OCI-LY7 (cell line): ENCODE measurements around the gene LCP2.

Source experiments
- EZH2phosphoT487 ChIP-seq: fragments of 200-600 bp; sonication (generic); IDR thresholded peaks from 2 replicates; pipeline ENCODE4 v1.6.1; 2018; ENCODE audit warnings: low read depth, borderline replicate concordance, mild to moderate bottlenecking, mixed run types, antibody characterized with exemption, low read length, moderate library complexity, mixed read lengths
- TF ChIP-seq, protein P1 (sequence below): fragments of 200-600 bp; sonication (generic); conservative IDR thresholded peaks from 2 replicates; pipeline ENCODE4 v1.5.1; 2014; ENCODE audit warnings: mild to moderate bottlenecking, antibody characterized with exemption, low read length, moderate library complexity, mixed read lengths

- TF ChIP-seq, protein P1, sequence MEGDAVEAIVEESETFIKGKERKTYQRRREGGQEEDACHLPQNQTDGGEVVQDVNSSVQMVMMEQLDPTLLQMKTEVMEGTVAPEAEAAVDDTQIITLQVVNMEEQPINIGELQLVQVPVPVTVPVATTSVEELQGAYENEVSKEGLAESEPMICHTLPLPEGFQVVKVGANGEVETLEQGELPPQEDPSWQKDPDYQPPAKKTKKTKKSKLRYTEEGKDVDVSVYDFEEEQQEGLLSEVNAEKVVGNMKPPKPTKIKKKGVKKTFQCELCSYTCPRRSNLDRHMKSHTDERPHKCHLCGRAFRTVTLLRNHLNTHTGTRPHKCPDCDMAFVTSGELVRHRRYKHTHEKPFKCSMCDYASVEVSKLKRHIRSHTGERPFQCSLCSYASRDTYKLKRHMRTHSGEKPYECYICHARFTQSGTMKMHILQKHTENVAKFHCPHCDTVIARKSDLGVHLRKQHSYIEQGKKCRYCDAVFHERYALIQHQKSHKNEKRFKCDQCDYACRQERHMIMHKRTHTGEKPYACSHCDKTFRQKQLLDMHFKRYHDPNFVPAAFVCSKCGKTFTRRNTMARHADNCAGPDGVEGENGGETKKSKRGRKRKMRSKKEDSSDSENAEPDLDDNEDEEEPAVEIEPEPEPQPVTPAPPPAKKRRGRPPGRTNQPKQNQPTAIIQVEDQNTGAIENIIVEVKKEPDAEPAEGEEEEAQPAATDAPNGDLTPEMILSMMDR: no peak
- no peak for TF ChIP-seq EZH2phosphoT487
Observed at GRCh38 chr5:170265522-170265921, 32.1 kb downstream of the LCP2 start.
